Naive thymus-derived CD4-positive, alpha-beta T cell (primary cell): ENCODE data around the gene IFI44. TPM values are rescaled to one million over a fixed set of nuclear protein-coding genes. Genes with fewer than 3 reads are reported as not detected.

ENCODE experiments used
- ATAC-seq: fragments of 150-1000 bp; cut with Tn5 transposase; 2 replicates; pipeline ENCODE4 v1.10.0; 2021; ENCODE audit warnings: mild to moderate bottlenecking, moderate library complexity
- CTCF ChIA-PET: fragments of 350-600 bp; sonication (Branson Sonifier 250); formaldehyde crosslinking; loops from one replicate; lab custom pipeline; 2021; ENCODE audit warnings: antibody characterized with exemption; lab: Charles Lee
- POLR2A ChIA-PET: fragments of 350-600 bp; sonication (Branson Sonifier 250); formaldehyde crosslinking; loops from one replicate; lab custom pipeline; 2021; ENCODE audit warnings: antibody characterized with exemption, inconsistent platforms; lab: Charles Lee
- DNase-seq, 9 donors: peaks; one replicate each; pipeline versions ENCODE4 v3.0.0 to v3.0.0-alpha.2; 2020 to 2022; ENCODE audit warnings: mixed read lengths in 1 of 9
- H3K27ac ChIP-seq: one replicate; pipeline ENCODE4 v1.7.0; 2013; ENCODE audit warnings: mild to moderate bottlenecking, low read depth, low read length, moderate library complexity
- H3K27me3 ChIP-seq, 2 donors: one replicate each; pipeline ENCODE4 v1.7.0; 2013; ENCODE audit warnings: low read length in 2 of 2, mild to moderate bottlenecking in 2 of 2, moderate library complexity in 2 of 2; ENCODE audit not compliant: control insufficient read depth in 2 of 2, insufficient read depth in 2 of 2
- H3K36me3 ChIP-seq, 3 experiments: 1 replicate in 2 of 3; 2 replicates in 1 of 3; pipeline ENCODE4 v1.7.0; 2013; ENCODE audit warnings: low read length in 3 of 3, mild to moderate bottlenecking in 3 of 3, moderate library complexity in 1 of 3; ENCODE audit not compliant: insufficient read depth in 3 of 3, control insufficient read depth in 2 of 3
- H3K4me1 ChIP-seq, 2 donors: one replicate each; pipeline ENCODE4 v1.7.0; 2013; ENCODE audit warnings: low read length in 2 of 2, mild to moderate bottlenecking in 2 of 2, moderate library complexity in 1 of 2; ENCODE audit not compliant: control insufficient read depth in 2 of 2, insufficient read depth in 2 of 2
- H3K4me3 ChIP-seq: 2 replicates; pipeline ENCODE4 v1.7.0; 2013; ENCODE audit warnings: mild to moderate bottlenecking, low read length
- H3K9me3 ChIP-seq, 3 experiments: 1 replicate in 2 of 3; 2 replicates in 1 of 3; pipeline ENCODE4 v1.7.0; 2013; ENCODE audit warnings: low read length in 3 of 3; ENCODE audit not compliant: control insufficient read depth in 2 of 3
- H3K27ac Mint-ChIP-seq, 9 donors: one replicate each; pipeline ENCODE4 v1.8.0; 2020 to 2022; ENCODE audit warnings: mixed read lengths in 9 of 9, mild to moderate bottlenecking in 8 of 9, moderate library complexity in 5 of 9, inconsistent platforms in 2 of 9
- H3K27me3 Mint-ChIP-seq, 5 donors: one replicate each; pipeline ENCODE4 v1.8.0; 2021 to 2022; ENCODE audit warnings: mixed read lengths in 5 of 5, mild to moderate bottlenecking in 1 of 5
- H3K36me3 Mint-ChIP-seq, 5 donors: one replicate each; pipeline ENCODE4 v1.8.0; 2020 to 2022; ENCODE audit warnings: mixed read lengths in 5 of 5, mild to moderate bottlenecking in 3 of 5, inconsistent platforms in 1 of 5
- H3K4me1 Mint-ChIP-seq, 7 donors: one replicate each; pipeline ENCODE4 v1.8.0; 2020 to 2022; ENCODE audit warnings: mixed read lengths in 7 of 7, mild to moderate bottlenecking in 3 of 7, inconsistent platforms in 1 of 7
- H3K4me3 Mint-ChIP-seq, 10 donors: one replicate each; pipeline ENCODE4 v1.8.0; 2020 to 2022; ENCODE audit warnings: mild to moderate bottlenecking in 10 of 10, mixed read lengths in 10 of 10, moderate library complexity in 6 of 10, inconsistent platforms in 2 of 10
- H3K9me3 Mint-ChIP-seq, 11 donors: one replicate each; pipeline ENCODE4 v1.8.0; 2020 to 2022; ENCODE audit warnings: mixed read lengths in 11 of 11, mild to moderate bottlenecking in 4 of 11, inconsistent platforms in 1 of 11, moderate library complexity in 1 of 11
- intact Hi-C, 2 donors: fragments of 100-400 bp; cut with micrococcal nuclease; formaldehyde crosslinking; loops; one replicate each; pipeline ENCODE4 v1.15.1; 2023
- polyA plus RNA-seq, 2 donors: library from polyadenylated mRNA; unstranded; fragments of 300-500 nt; fragmentation: Illumina TruSeq; gene quantifications; one replicate each; pipeline ENCODE4 v1.2.3, GENCODE V29; 2021
- total RNA-seq, 6 experiments: library from RNA in 5 of 6; stranded (reverse) in 5 of 6; gene quantifications; 1 replicate in 5 of 6; 2 replicates in 1 of 6; pipeline ENCODE4 v1.2.3 and lab custom pipeline; 2021 to 2026

Gene IFI44
- total and polyA plus RNA-seq, 7 experiments from 2014 or later, result 9.8 to 142 (median 25.4) TPM

DNA sequence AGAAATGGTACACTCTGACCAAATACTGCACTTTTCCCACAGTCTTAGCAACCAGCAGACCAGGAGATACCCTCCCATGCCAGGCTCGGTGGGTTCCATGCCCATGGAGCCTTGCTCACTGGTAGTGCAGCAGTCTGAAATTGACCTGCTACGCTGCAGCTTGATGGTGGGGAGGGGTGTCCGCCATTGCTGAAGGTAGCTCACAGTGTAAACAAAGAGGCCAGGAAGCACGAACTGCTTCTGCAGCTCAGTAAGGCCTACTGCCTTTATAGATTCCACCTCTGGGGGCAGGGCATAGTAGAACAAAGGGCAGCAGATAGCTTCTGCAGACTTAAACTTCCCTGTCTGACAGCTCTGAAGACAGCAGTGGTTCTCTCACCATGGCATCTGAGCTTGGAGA is 41.7 kb upstream of the IFI44 start:
- Mint-ChIP-seq H3K27ac (peak overlapping the region in 2 of 9 donors; percentile 59 to 73), H3K36me3 (no peaks in the 10 kb centered on the region), H3K9me3 (peaks cover 0 to 2% (median 0%) of the 10 kb centered on the region in 11 donors), H3K27me3 (peaks cover 0 to 40% (median 0%) of the 10 kb centered on the region in 5 donors), H3K4me3 (no peak overlapping the region), H3K4me1 (peaks cover 0 to 11% (median 0%) of the 10 kb centered on the region in 7 donors)
- peak; percentile 42 for ATAC-seq
- Histone ChIP-seq H3K36me3 (no peaks in the 10 kb centered on the region), H3K9me3 (no peaks in the 10 kb centered on the region), H3K4me3 (no peak overlapping the region), H3K4me1 (peaks cover 0 to 6% of the 10 kb centered on the region in 2 donors), H3K27me3 (no peaks in the 10 kb centered on the region), H3K27ac (no peak overlapping the region)
- intact Hi-C loops, result loop anchor here (1.0 kb wide), 2 partner anchors 463 to 478 kb away; no protein-coding TSS in a partner anchor
- ChIA-PET POLR2A (no interaction called here), CTCF (interaction anchor here (0.8 to 1.2 kb wide), 2 partner anchors 66 to 465 kb away, joined by 3 read pairs; no protein-coding TSS in a partner anchor)
- DNase-seq, result peak in 3 of 9 donors; percentile 20 to 32 (median 24)

GRCh38 chr1:78617615-78618026 is 32.0 kb upstream of the IFI44 start:
- intact Hi-C loops, result loop anchor here (1.0 to 5.0 kb wide), 6 partner anchors 10 to 735 kb away; no protein-coding TSS in a partner anchor
- H3K9me3 Mint-ChIP-seq, result peaks cover 0 to 5% (median 0%) of the 10 kb centered on the region in 11 donors
- H3K27ac Mint-ChIP-seq, result peak overlapping the region in 8 of 9 donors; percentile 23 to 99 (median 72)
- H3K9me3 ChIP-seq, result no peaks in the 10 kb centered on the region
- ATAC-seq (peak; percentile 84), DNase-seq (peak; percentile 13 to 82 (median 79))
- CTCF ChIA-PET, result interaction anchor here (0.6 to 2.0 kb wide), 16 partner anchors 9 to 617 kb away, joined by 3 to 27 read pairs (median 5); partner anchors contain the start of gene IFI44
- no peak overlapping the region for H3K27ac ChIP-seq
- peaks cover 0 to 11% (median 0%) of the 10 kb centered on the region in 5 donors for H3K36me3 Mint-ChIP-seq
- H3K4me1 Mint-ChIP-seq, result peaks cover 18 to 51% (median 42%) of the 10 kb centered on the region in 7 donors
- no peaks in the 10 kb centered on the region for H3K36me3 ChIP-seq
- H3K27me3 Mint-ChIP-seq, result peaks cover 0 to 14% (median 0%) of the 10 kb centered on the region in 5 donors
- H3K4me3 Mint-ChIP-seq, result peak overlapping the region in 3 of 10 donors; percentile 26 to 56 (median 44)
- peaks cover 7 to 19% of the 10 kb centered on the region in 2 donors for H3K4me1 ChIP-seq
- POLR2A ChIA-PET, result interaction anchor here (1.0 kb wide), 1 partner anchor 58 kb away, joined by 3 read pairs; no protein-coding TSS in a partner anchor
- no peak overlapping the region for H3K4me3 ChIP-seq
- H3K27me3 ChIP-seq, result no peaks in the 10 kb centered on the region

DNA sequence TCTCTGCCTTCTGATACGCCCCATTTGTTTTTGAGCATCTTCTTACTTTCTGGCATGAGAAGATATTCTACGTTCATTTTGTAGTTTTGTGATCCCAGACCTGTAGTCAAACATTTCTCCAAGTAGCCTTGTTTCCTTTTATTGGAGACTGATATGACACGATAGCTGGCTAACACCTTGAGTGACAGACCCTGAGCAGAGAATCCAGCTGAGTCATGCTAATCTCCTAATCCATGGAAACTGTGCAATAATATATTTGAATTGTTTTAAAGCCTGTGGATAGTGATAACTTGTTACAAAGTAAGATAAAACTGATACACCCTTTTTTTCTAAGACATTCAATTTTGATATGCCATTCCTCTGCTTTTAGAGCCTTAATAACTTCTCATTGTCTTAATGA is 30.6 kb upstream of the IFI44 start:
- Mint-ChIP-seq H3K36me3 (peaks cover 0 to 23% (median 2%) of the 10 kb centered on the region in 5 donors), H3K9me3 (no peaks in the 10 kb centered on the region), H3K4me3 (peak overlapping the region; percentile 18 to 99 (median 87)), H3K4me1 (peaks cover 22 to 65% (median 49%) of the 10 kb centered on the region in 7 donors), H3K27ac (peak overlapping the region; percentile 86 to 99 (median 92)), H3K27me3 (peaks cover 0 to 8% (median 0%) of the 10 kb centered on the region in 5 donors)
- Histone ChIP-seq H3K27ac (peak overlapping the region; percentile 62), H3K4me1 (peaks cover 7 to 24% of the 10 kb centered on the region in 2 donors), H3K9me3 (no peaks in the 10 kb centered on the region), H3K4me3 (peak overlapping the region; percentile 36), H3K27me3 (no peaks in the 10 kb centered on the region), H3K36me3 (no peaks in the 10 kb centered on the region)
- ATAC-seq (no peak), DNase-seq (no peak)
- POLR2A ChIA-PET, result no interaction called here
- CTCF ChIA-PET, result interaction anchor here (1.1 to 5.0 kb wide), 3 partner anchors 23 to 53 kb away, joined by 3 to 67 read pairs (median 11); partner anchors contain the start of gene IFI44
- intact Hi-C loops, result loop anchor here (5.0 kb wide), 2 partner anchors 218 to 733 kb away; no protein-coding TSS in a partner anchor

DNA sequence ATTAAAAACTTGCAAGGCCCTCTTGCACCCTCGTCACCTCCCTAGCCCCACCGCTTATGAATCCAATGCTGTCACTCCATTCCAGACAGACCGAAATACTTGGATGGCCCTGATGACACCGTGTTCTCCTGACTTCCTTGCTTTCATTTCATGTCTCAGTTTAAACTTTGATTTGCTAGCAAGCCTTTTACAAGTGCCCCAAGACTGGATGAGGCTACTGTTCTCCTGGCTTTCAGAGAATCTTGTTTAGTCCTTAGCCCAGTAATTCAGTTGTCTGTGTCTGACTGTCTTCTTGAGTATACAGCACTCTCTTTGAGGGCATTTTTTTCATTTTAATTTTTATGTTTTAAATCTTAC is 30.2 kb upstream of the IFI44 start:
- H3K27ac ChIP-seq, result peak overlapping the region; percentile 62
- no peaks in the 10 kb centered on the region for H3K9me3 Mint-ChIP-seq
- no peaks in the 10 kb centered on the region for H3K9me3 ChIP-seq
- H3K4me3 Mint-ChIP-seq, result peak overlapping the region; percentile 18 to 99 (median 87)
- no peaks in the 10 kb centered on the region for H3K27me3 ChIP-seq
- peaks cover 0 to 27% (median 6%) of the 10 kb centered on the region in 5 donors for H3K36me3 Mint-ChIP-seq
- peak overlapping the region; percentile 36 for H3K4me3 ChIP-seq
- H3K27ac Mint-ChIP-seq, result peak overlapping the region; percentile 86 to 99 (median 92)
- peaks cover 7 to 24% of the 10 kb centered on the region in 2 donors for H3K4me1 ChIP-seq
- no peaks in the 10 kb centered on the region for H3K36me3 ChIP-seq
- peaks cover 0 to 8% (median 0%) of the 10 kb centered on the region in 5 donors for H3K27me3 Mint-ChIP-seq
- peaks cover 24 to 69% (median 53%) of the 10 kb centered on the region in 7 donors for H3K4me1 Mint-ChIP-seq
- CTCF ChIA-PET, result interaction anchor here (1.1 to 5.0 kb wide), 4 partner anchors 22 to 53 kb away, joined by 3 to 67 read pairs (median 8); partner anchors contain the start of gene IFI44
- intact Hi-C loops, result loop anchor here (5.0 kb wide), 2 partner anchors 218 to 733 kb away; no protein-coding TSS in a partner anchor
- DNase-seq (peak in 1 of 9 donors; percentile 6), ATAC-seq (peak; percentile 12)
- POLR2A ChIA-PET, result interaction anchor here (0.7 to 1.6 kb wide), 3 partner anchors 10 to 641 kb away, joined by 3 to 4 read pairs (median 3); partner anchors contain the start of gene FUBP1

DNA sequence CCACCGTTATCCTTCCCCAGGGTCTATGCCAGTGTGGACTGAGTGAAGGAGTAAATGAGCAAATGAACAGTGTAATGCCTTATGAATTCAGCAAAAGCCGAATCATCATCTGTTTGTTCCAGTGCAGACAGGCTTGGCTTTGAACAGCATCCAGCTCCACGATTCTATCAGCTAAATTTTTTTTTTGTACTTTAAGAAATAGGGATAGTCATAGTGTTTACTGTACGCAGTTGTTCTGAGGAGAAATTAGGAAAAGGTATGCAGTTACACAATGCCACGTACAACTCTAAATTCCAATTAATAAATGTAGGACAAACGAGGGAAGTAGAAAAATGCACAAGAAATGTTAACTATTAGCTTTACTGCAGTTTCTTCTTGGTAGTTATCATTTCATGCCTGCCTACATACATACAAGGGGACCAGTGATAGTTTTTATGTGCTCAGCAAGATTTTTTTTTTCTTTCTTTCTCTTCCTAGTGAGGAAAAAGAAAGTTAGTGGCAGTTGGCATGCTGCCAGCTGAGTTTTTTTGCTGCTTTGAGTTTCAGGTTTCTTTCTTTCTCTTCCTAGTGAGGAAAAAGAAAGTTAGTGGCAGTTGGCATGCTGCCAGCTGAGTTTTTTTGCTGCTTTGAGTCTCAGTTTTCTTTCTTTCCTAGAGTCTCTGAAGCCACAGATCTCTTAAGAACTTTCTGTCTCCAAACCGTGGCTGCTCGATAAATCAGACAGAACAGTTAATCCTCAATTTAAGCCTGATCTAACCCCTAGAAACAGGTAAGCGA is 29.6 kb upstream of the IFI44 start, which contains the start of gene IFI44L:
Gene IFI44L, plus strand, starts transcription at position 646 of the 777 bp plus-strand sequence. CDS start 7,468 bp downstream, outside the sequence.
- CTCF ChIA-PET, result interaction anchor here (1.1 to 5.0 kb wide), 6 partner anchors 12 to 58 kb away, joined by 3 to 67 read pairs (median 5); partner anchors contain the start of gene IFI44
- peak within 1 kb of the TSS; percentile 86 to 99 (median 92) for H3K27ac Mint-ChIP-seq
- H3K4me1 Mint-ChIP-seq, result peaks cover 30 to 75% (median 58%) of the 10 kb centered on the region in 7 donors
- Histone ChIP-seq H3K4me3 (peak within 1 kb of the TSS; percentile 36), H3K4me1 (peaks cover 7 to 24% of the 10 kb centered on the region in 2 donors), H3K27me3 (no peaks in the 10 kb centered on the region), H3K27ac (peak within 1 kb of the TSS; percentile 62), H3K36me3 (no peaks in the 10 kb centered on the region), H3K9me3 (no peaks in the 10 kb centered on the region)
- peak; percentile 42 for ATAC-seq
- DNase-seq, result peak; percentile 11 to 65 (median 55)
- POLR2A ChIA-PET, result interaction anchor here (0.6 to 1.6 kb wide), 9 partner anchors 10 to 641 kb away, joined by 3 to 14 read pairs (median 5); partner anchors contain the start of genes DNAJB4, FUBP1 and IFI44
- intact Hi-C loops, result loop anchor here (1.0 to 10.0 kb wide), 7 partner anchors 29 to 1405 kb away; partner anchors contain the start of genes DNAJB4 (in 1 of the 2), FUBP1 (in 1 of the 2), IFI44 (in 1 of the 2) and PIGK (in 1 of the 2)
- peak within 1 kb of the TSS; percentile 77 to 99 (median 87) for H3K4me3 Mint-ChIP-seq
- peaks cover 0 to 32% (median 11%) of the 10 kb centered on the region in 5 donors for H3K36me3 Mint-ChIP-seq
- H3K9me3 Mint-ChIP-seq, result no peaks in the 10 kb centered on the region
- peaks cover 0 to 5% (median 0%) of the 10 kb centered on the region in 5 donors for H3K27me3 Mint-ChIP-seq
